ENCODE measurements around the gene ARHGAP44. TPM values are rescaled to one million over a fixed set of nuclear protein-coding genes. Genes with fewer than 3 reads are reported as not detected.

The ARHGAP44 gene
- total and polyA plus RNA-seq, 9 of the 15 experiments (the other 6 are each of a cell fraction or from before 2014, with no cell fraction given), result 0.01 to 0.68 (median 0.07) TPM; not detected in 1

DNA sequence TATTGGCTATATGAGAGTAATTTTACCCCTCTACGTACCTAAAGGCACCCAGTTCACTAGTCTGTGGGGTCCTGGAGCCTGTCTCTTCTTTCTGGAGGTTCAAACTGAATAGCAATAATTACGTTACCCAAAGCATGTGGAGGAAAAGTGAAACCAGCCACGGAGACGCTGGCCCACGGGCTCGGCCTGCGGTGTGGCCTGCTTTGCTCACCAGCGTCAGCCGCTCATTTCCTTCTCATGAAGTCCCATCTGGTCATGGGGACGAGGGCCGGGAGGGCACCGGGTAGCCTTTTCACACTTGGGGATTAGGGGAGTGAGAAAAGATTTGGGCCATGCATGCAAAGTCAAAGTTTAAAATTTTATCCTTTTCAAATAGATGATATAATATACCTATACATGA is 201.6 kb downstream of the ARHGAP44 start:
- H3K79me2 ChIP-seq (ENCODE audit: control insufficient read depth, insufficient read depth, low read length), result no peaks in the 10 kb centered on the region
- DNase-seq (ENCODE audit: extremely low read depth in 1 of 4, low spot score in 3 of 4) (no peak), ATAC-seq (no peak), FAIRE-seq (no peak)
- in situ Hi-C loops (cut with MboI) (no loop called here), intact Hi-C loops (cut with micrococcal nuclease) (no loop called here)
- H3K36me3 ChIP-seq (ENCODE audit: control insufficient read depth, insufficient read depth, low read length), result peaks cover 51% of the 10 kb centered on the region; the same call in 2 of the 3 replicates
- H4K20me1 ChIP-seq (replicated peaks; ENCODE audit: control insufficient read depth, insufficient read depth, low read length), result no peaks in the 10 kb centered on the region
- WGBS (ENCODE audit: insufficient coverage, low coverage, missing lambda C conversion rate), result 97% methylated on average over 12 of the region's 12 CpGs
- H3K9me1 ChIP-seq (ENCODE audit: control insufficient read depth, insufficient read depth, low read length), result no peaks in the 10 kb centered on the region
- no peak overlapping the region for H3K9ac ChIP-seq (ENCODE audit: insufficient read depth in 1 of 2, low read depth in 2 of 2, low read length in 2 of 2)
- H3K4me2 ChIP-seq (ENCODE audit: insufficient read depth, low read length), result no peak overlapping the region
- no peak overlapping the region for H2AFZ ChIP-seq (ENCODE audit: low read depth, low read length)
- H3K4me1 ChIP-seq (replicated peaks in 1 of 2; ENCODE audit: control insufficient read depth in 2 of 2, insufficient read depth in 2 of 2, low read length in 2 of 2), result no peaks in the 10 kb centered on the region; a peak in 1 of 5 replicates
- H3K9me3 ChIP-seq (replicated peaks; ENCODE audit: control insufficient read depth, insufficient read depth, low read depth, low read length), result no peaks in the 10 kb centered on the region
- BruUV-seq (replicated peaks), result no TSS peak
- H3K27me3 ChIP-seq (ENCODE audit: control insufficient read depth in 2 of 2, insufficient read depth in 2 of 2, low read length in 2 of 2), result no peaks in the 10 kb centered on the region
- no peak overlapping the region for H3K4me3 ChIP-seq
- no peak for TF ChIP-seq NFIX (CRISPR knock-in tag; IDR thresholded peaks at IDR 0.05; ENCODE audit: low read depth)
- 0 out of 2 replicates have a peak, but pooled peaks have one; percentile 28 for TF ChIP-seq POLR2G (IDR thresholded peaks at IDR 0.05; ENCODE audit: low read depth, low read length)
- no peak for TF ChIP-seq MED1 (CRISPR knock-in tag; IDR thresholded peaks at IDR 0.05; ENCODE audit: borderline replicate concordance)
- TF ChIP-seq CEBPG (CRISPR knock-in tag; IDR thresholded peaks at IDR 0.05), result no peak
- TF ChIP-seq CEBPG (tag; conservative IDR thresholded peaks at IDR 0.05 in 1 of 2, IDR thresholded peaks at IDR 0.05 in 1 of 2), result no peak
- no peak overlapping the region for H3K27ac ChIP-seq (ENCODE audit: extremely low read depth, low read depth, low read length)
- ChIA-PET POLR2A (no interaction called here), CTCF (ENCODE audit: low intra/inter-chr PET ratio) (no interaction called here)

DNA sequence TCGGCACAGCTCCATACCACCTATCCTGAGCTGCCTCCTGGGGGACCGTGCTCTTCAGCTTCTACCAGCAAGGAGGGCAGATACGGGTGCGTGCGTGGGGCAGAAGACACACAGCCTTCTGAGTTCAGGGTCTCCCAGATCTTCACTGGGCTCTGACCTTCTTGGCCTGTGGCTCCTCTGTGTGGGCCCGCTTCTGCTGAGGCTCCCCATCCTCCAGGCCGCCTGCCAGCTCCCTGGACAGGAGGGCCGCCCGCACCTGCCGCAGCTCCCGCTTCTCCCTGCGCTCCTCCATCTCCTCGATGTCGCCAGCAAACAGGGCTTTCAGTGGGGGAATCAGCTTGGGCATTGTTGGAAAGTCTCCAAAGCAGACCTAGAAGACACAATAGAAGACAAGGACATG is 203.4 kb downstream of the ARHGAP44 start:
- H3K27me3 ChIP-seq (ENCODE audit: control insufficient read depth in 2 of 2, insufficient read depth in 2 of 2, low read length in 2 of 2), result no peaks in the 10 kb centered on the region
- no peak for ATAC-seq
- no peak for DNase-seq (ENCODE audit: extremely low read depth in 1 of 4, low spot score in 3 of 4)
- TSS peak; percentile 23 for BruUV-seq (replicated peaks)
- in situ Hi-C loops (cut with MboI), result no loop called here
- H3K27ac ChIP-seq (ENCODE audit: extremely low read depth, low read depth, low read length), result no peak overlapping the region
- no peak for TF ChIP-seq ZNF282 (CRISPR knock-in tag; IDR thresholded peaks at IDR 0.05)
- TF ChIP-seq, protein P1, sequence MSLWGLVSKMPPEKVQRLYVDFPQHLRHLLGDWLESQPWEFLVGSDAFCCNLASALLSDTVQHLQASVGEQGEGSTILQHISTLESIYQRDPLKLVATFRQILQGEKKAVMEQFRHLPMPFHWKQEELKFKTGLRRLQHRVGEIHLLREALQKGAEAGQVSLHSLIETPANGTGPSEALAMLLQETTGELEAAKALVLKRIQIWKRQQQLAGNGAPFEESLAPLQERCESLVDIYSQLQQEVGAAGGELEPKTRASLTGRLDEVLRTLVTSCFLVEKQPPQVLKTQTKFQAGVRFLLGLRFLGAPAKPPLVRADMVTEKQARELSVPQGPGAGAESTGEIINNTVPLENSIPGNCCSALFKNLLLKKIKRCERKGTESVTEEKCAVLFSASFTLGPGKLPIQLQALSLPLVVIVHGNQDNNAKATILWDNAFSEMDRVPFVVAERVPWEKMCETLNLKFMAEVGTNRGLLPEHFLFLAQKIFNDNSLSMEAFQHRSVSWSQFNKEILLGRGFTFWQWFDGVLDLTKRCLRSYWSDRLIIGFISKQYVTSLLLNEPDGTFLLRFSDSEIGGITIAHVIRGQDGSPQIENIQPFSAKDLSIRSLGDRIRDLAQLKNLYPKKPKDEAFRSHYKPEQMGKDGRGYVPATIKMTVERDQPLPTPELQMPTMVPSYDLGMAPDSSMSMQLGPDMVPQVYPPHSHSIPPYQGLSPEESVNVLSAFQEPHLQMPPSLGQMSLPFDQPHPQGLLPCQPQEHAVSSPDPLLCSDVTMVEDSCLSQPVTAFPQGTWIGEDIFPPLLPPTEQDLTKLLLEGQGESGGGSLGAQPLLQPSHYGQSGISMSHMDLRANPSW (CRISPR knock-in tag; IDR thresholded peaks at IDR 0.05), result no peak
- TF ChIP-seq HDAC6 (IDR thresholded peaks at IDR 0.05; ENCODE audit: low read depth, low read length), result no peak
- no peak for TF ChIP-seq KLF6 (CRISPR knock-in tag; IDR thresholded peaks at IDR 0.05; ENCODE audit: borderline replicate concordance)
- no peak for TF ChIP-seq ZKSCAN1 (IDR thresholded peaks at IDR 0.05; ENCODE audit: low read depth, low read length)
- no peak for TF ChIP-seq TAF9B (IDR thresholded peaks at IDR 0.05; ENCODE audit: partially characterized antibody)
- no peak for TF ChIP-seq ZFP36 (IDR thresholded peaks at IDR 0.05; ENCODE audit: low read depth, low read length, partially characterized antibody)
- H3K9me1 ChIP-seq (ENCODE audit: control insufficient read depth, insufficient read depth, low read length), result no peaks in the 10 kb centered on the region
- H3K4me1 ChIP-seq (replicated peaks in 1 of 2; ENCODE audit: control insufficient read depth in 2 of 2, insufficient read depth in 2 of 2, low read length in 2 of 2), result no peaks in the 10 kb centered on the region; a peak in 1 of 5 replicates
- H3K4me2 ChIP-seq (ENCODE audit: insufficient read depth, low read length), result no peak overlapping the region
- no peaks in the 10 kb centered on the region for H3K9me3 ChIP-seq (replicated peaks; ENCODE audit: control insufficient read depth, insufficient read depth, low read depth, low read length)
- no peaks in the 10 kb centered on the region for H4K20me1 ChIP-seq (replicated peaks; ENCODE audit: control insufficient read depth, insufficient read depth, low read length)
- no peak overlapping the region for H3K9ac ChIP-seq (ENCODE audit: insufficient read depth in 1 of 2, low read depth in 2 of 2, low read length in 2 of 2)
- peaks cover 69% of the 10 kb centered on the region; the same call in 2 of the 3 replicates for H3K36me3 ChIP-seq (ENCODE audit: control insufficient read depth, insufficient read depth, low read length)
- ChIA-PET POLR2A (interaction anchor here (1.1 kb wide), 1 partner anchor 9 kb away, joined by 3 read pairs; no protein-coding TSS in a partner anchor), CTCF (ENCODE audit: low intra/inter-chr PET ratio) (no interaction called here)
- no peak overlapping the region for H3K4me3 ChIP-seq
- intact Hi-C loops (cut with micrococcal nuclease), result no loop called here
- no peak overlapping the region for H2AFZ ChIP-seq (ENCODE audit: low read depth, low read length)
- WGBS (ENCODE audit: insufficient coverage, low coverage, missing lambda C conversion rate), result 93% methylated on average over 3 of the region's 14 CpGs
- H3K79me2 ChIP-seq (ENCODE audit: control insufficient read depth, insufficient read depth, low read length), result no peaks in the 10 kb centered on the region
- FAIRE-seq, result no peak

Data from K562 (cell line).